Omental fat pad (tissue), 4 donors: ENCODE data around the gene GALNT6. TPM values are rescaled to one million over a fixed set of nuclear protein-coding genes. Genes with fewer than 3 reads are reported as not detected.

Source experiments
- ATAC-seq: fragments of 150-250 bp; one replicate; pipeline ENCODE4 v1.9.1; 2016; ENCODE audit warnings: mild to moderate bottlenecking, moderate library complexity; ENCODE audit not compliant: low FRiP score
- DNase-seq: peaks from one replicate; pipeline ENCODE4 v3.0.0-alpha.2; 2019; ENCODE audit warnings: low spot score
- CTCF ChIP-seq, 3 donors: fragments of 450-650 bp; IDR thresholded peaks; one replicate each; pipeline ENCODE4 v1.5.1; 2016 to 2017; ENCODE audit warnings: antibody characterized with exemption in 3 of 3, mild to moderate bottlenecking in 3 of 3, moderate library complexity in 2 of 3
- total RNA-seq, 4 donors: library from RNA; depleted of rRNA; stranded (reverse); fragments of >200 nt; gene quantifications; one replicate each; pipeline ENCODE4 v1.1.0, GENCODE V29; 2016

Gene GALNT6
- total RNA-seq, 4 donors from 2014 or later = 4.2 to 12.9 (median 10.7) TPM

- ATAC-seq = no peak
Measured at GRCh38 chr12:51374856-51375255, 16.4 kb downstream of the GALNT6 start.

DNA sequence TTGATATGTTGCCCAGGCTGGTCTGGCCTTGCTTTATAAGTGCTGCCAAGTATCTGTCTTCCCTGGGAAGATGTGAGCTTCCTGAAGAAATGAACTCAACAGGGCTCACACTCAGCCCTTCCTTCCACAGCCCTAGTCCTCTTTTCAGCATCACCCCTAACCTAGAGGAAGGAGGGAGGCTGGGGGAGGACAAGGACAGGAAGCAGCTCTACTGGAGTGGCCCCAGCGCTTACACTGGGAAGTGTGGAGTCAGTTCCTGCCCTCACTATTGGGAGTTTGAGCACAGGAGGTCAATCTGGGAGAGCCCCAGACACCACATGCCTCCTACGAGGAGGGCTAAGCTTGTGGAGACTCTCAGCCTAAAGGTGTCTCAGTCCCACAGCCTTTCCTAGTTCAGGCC lies 16.8 kb downstream of the GALNT6 start:
- TF ChIP-seq CTCF (IDR thresholded peaks at IDR 0.05) = no peak

More at GRCh38 chr12:51374856-51375255, 16.4 kb downstream of the GALNT6 start:
- no peak for DNase-seq
- TF ChIP-seq CTCF (IDR thresholded peaks at IDR 0.05) = no peak

GRCh38 chr12:51373187-51373586 lies 18.0 kb downstream of the GALNT6 start:
- no peak for TF ChIP-seq CTCF (IDR thresholded peaks at IDR 0.05)
- ATAC-seq (no peak), DNase-seq (no peak)

More for the DNA sequence above, 16.8 kb downstream of the GALNT6 start:
- DNase-seq = no peak
- ATAC-seq = no peak

DNA sequence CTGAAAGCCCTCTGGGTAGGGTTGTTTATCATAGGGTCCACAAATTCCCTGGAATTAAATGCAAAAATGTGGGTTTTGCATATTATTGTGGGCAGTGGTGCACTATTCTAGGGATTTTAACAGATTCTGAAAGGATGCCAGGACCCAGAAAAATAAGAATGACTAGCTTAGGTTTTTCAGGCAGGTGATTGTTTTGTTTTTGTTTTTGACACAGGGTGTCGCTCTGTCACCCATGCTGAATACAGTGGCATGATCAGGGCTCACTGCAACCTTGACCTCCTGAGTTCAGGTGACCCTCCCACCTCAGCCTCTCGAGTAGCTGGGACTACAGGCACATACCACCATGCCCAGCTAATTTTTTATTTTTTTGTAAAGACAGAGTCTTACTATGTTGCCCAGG lies 19.2 kb downstream of the GALNT6 start:
- DNase-seq (no peak), ATAC-seq (no peak)
- TF ChIP-seq CTCF (IDR thresholded peaks at IDR 0.05) = no peak

- ATAC-seq = peak; percentile 97
- peak; percentile 36 for DNase-seq
- no peak for TF ChIP-seq CTCF (IDR thresholded peaks at IDR 0.05)
Measured at GRCh38 chr12:51371295-51371953, 19.8 kb downstream of the GALNT6 start.

GRCh38 chr12:51370667-51371066 lies 20.5 kb downstream of the GALNT6 start:
- TF ChIP-seq CTCF (IDR thresholded peaks at IDR 0.05) = no peak
- DNase-seq (no peak), ATAC-seq (no peak)

DNA sequence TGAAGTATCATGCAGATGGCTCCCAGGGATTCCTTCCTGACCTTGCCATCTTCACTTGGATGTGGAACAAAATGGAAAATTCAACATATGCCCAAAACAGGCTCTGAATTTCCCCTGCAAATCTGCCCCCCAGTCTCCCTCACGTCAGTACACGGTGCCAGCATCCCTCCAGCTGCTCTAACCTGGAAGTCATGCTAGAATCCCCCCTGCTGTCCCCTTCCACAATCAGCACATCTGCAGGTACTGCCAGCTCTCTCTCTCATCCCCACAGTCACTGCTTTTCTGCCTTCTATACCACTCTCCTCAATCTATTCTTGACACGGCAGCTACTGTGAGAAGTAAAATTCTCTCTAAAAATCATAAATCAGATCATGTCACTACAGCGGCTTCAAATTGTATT lies 21.6 kb downstream of the GALNT6 start:
- DNase-seq = no peak
- no peak for ATAC-seq
- TF ChIP-seq CTCF (IDR thresholded peaks at IDR 0.05) = no peak
